Stimulated activated CD4-positive, alpha-beta T cell treated with anti-CD3 and anti-CD28 coated beads, TNF-alpha, amount 100 ng/mL, for 4 hours (primary cell): ENCODE results near the gene RPS6KL1.

Source experiments
- DNase-seq, 3 experiments: peaks; one replicate each; pipeline ENCODE4 v3.0.0-alpha.2; 2020; ENCODE audit warnings: low read depth in 3 of 3

RPS6KL1 gene

GRCh38 chr14:74912801-74913200, 10.3 kb downstream of the RPS6KL1 start:
- DNase-seq, result no peak

- no peak for DNase-seq
Measured at GRCh38 chr14:74912111-74912510, 10.9 kb downstream of the RPS6KL1 start.

GRCh38 chr14:74911704-74912103, 11.4 kb downstream of the RPS6KL1 start:
- no peak for DNase-seq

GRCh38 chr14:74911221-74911620, 11.8 kb downstream of the RPS6KL1 start:
- DNase-seq, result no peak

GRCh38 chr14:74910556-74910955, 12.5 kb downstream of the RPS6KL1 start:
- no peak for DNase-seq

GRCh38 chr14:74909911-74910310, 13.1 kb downstream of the RPS6KL1 start:
- DNase-seq, result no peak

- DNase-seq, result no peak
Measured at GRCh38 chr14:74909501-74909900, 13.6 kb downstream of the RPS6KL1 start.

GRCh38 chr14:74908861-74909341, 14.2 kb downstream of the RPS6KL1 start:
- no peak for DNase-seq

GRCh38 chr14:74907744-74908143, 15.3 kb downstream of the RPS6KL1 start:
- no peak for DNase-seq

GRCh38 chr14:74906925-74907521, 16.0 kb downstream of the RPS6KL1 start:
- no peak for DNase-seq

GRCh38 chr14:74905595-74906142, 17.4 kb downstream of the RPS6KL1 start:
- DNase-seq, result peak; percentile 67 to 68 (median 68)

GRCh38 chr14:74904635-74905503, 18.2 kb downstream of the RPS6KL1 start:
- no peak for DNase-seq

GRCh38 chr14:74902941-74903705, 19.9 kb downstream of the RPS6KL1 start:
- no peak for DNase-seq

GRCh38 chr14:74898694-74899093, 24.4 kb downstream of the RPS6KL1 start:
- no peak for DNase-seq

GRCh38 chr14:74898083-74898482, 25.0 kb downstream of the RPS6KL1 start:
- DNase-seq, result no peak

GRCh38 chr14:74897642-74898041, 25.4 kb downstream of the RPS6KL1 start:
- no peak for DNase-seq

- DNase-seq, result no peak
Measured at GRCh38 chr14:74896400-74896799, 26.7 kb downstream of the RPS6KL1 start.

GRCh38 chr14:74893614-74894091, 29.4 kb downstream of the RPS6KL1 start:
- no peak for DNase-seq

- DNase-seq, result no peak
Measured at GRCh38 chr14:74892745-74893144, 30.3 kb downstream of the RPS6KL1 start.

GRCh38 chr14:74891870-74892269, 31.2 kb downstream of the RPS6KL1 start:
- no peak for DNase-seq

GRCh38 chr14:74890262-74890661, 32.8 kb downstream of the RPS6KL1 start:
- no peak for DNase-seq
